BE2C (cell line): ENCODE measurements around the gene ALDH6A1.

Experiments
- DNase-seq: peaks from one replicate; pipeline ENCODE4 v3.0.0-alpha.2; 2020
- H3K27me3 ChIP-seq: fragments of 250-450 bp; sonication (Bioruptor Pico); 2 replicates; pipeline ENCODE4 v1.5.1; 2020; ENCODE audit warnings: mild to moderate bottlenecking
- H3K36me3 ChIP-seq: fragments of 250-450 bp; sonication (Bioruptor Pico); 2 replicates; pipeline ENCODE4 v1.5.1; 2020; ENCODE audit warnings: mild to moderate bottlenecking
- H3K4me1 ChIP-seq: fragments of 250-450 bp; sonication (Bioruptor Pico); 2 replicates; pipeline ENCODE4 v1.5.1; 2020
- H3K4me3 ChIP-seq: 2 replicates; pipeline ENCODE4 v1.5.1; 2011; ENCODE audit warnings: low read depth, low read length
- H3K9me3 ChIP-seq: fragments of 250-450 bp; sonication (Bioruptor Pico); 2 replicates; pipeline ENCODE4 v1.5.1; 2020
- TF ChIP-seq, protein P1 (sequence below): IDR thresholded peaks from 2 replicates; pipeline ENCODE4 v1.5.1; 2012; ENCODE audit warnings: mild to moderate bottlenecking, low read depth, low read length

ALDH6A1 gene

DNA sequence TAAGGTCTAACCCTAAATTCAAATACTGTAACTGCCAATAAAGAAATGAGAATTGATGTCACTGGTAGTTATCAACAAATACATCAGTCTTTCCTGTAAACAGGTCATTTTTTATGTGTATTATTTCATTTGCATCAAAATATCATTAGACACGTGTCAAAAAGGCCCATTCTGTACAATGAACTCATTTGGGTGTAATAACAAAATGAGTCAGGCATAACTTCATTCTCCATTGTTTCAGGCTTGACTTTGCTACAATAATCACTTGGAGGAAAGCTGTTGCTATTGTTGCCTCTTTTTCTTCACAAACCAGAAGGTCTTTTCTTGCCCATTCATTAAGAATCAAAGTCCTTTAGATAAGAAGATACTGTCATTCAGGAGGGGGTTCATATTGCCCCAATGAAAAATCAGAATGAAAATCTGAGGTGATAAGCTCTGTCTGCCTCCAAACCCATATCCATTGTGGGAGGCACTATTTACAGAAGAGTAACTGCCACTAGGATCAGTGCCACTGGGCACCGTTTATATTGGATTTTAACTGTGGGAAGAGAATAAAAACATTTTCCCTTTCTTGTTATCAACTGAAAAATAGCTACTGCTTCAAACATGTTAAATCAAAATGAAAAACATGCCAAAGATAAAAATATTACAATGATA is 75.3 kb downstream of the ALDH6A1 start:
- Histone ChIP-seq H3K27me3 (no peaks in the 10 kb centered on the region), H3K4me3 (no peak overlapping the region), H3K4me1 (no peaks in the 10 kb centered on the region), H3K36me3 (no peaks in the 10 kb centered on the region; the same call in 1 of the 2 replicates), H3K9me3 (no peaks in the 10 kb centered on the region; the same call in 1 of the 2 replicates)
- TF ChIP-seq, protein P1, sequence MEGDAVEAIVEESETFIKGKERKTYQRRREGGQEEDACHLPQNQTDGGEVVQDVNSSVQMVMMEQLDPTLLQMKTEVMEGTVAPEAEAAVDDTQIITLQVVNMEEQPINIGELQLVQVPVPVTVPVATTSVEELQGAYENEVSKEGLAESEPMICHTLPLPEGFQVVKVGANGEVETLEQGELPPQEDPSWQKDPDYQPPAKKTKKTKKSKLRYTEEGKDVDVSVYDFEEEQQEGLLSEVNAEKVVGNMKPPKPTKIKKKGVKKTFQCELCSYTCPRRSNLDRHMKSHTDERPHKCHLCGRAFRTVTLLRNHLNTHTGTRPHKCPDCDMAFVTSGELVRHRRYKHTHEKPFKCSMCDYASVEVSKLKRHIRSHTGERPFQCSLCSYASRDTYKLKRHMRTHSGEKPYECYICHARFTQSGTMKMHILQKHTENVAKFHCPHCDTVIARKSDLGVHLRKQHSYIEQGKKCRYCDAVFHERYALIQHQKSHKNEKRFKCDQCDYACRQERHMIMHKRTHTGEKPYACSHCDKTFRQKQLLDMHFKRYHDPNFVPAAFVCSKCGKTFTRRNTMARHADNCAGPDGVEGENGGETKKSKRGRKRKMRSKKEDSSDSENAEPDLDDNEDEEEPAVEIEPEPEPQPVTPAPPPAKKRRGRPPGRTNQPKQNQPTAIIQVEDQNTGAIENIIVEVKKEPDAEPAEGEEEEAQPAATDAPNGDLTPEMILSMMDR = no peak
- no peak for DNase-seq
